ENCODE measurements around the gene ZNF45.
"Not testable (repeated sequence)": the region's sequence is repeated elsewhere in the genome, so short reads cannot be mapped to it uniquely, and the experiment has no call there.

The ZNF45 gene

DNA sequence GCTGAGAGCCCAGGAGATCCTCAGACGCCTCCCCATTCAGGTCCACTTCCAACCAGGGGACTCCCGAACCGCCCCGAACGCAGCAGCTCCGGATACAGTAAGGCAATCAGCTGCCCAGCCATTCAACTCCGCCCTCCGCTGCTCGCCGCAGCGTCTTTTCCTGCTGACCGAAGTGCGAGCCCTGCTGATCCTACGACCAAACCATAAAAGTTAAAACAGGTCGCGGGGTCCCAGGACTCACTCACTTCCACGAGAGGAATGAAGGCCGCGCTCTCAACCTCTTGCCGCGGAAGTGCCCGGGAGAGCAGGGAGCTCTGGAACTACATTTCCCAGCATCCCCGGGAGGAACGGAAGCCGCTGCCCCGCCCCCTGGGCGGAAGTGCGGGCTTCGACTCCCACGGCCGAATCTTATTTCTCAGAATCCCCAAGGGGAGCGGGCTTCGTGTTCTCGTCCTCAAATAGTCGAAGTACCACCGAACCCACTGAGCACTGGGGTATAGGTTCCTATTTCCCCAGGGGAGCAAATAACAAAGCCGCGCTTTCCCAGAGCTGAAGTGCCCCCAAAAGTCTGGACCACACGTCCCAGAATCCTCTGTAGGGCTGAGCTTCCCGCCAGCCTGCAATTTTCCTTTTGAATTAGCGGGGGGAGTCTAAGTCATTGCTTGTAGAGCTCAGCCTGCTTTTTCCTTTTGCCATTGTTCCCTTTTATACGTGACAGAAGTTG is at the start of gene ZNF45:
TSS of gene ZNF45 (minus strand) at position 298 of the 724 bp plus-strand sequence. CDS start 13,097 bp downstream, outside the sequence.
- peak; percentile 61 to 72 for DNase-seq (ENCODE audit: low read depth in 2 of 2, low spot score in 1 of 2)

DNA sequence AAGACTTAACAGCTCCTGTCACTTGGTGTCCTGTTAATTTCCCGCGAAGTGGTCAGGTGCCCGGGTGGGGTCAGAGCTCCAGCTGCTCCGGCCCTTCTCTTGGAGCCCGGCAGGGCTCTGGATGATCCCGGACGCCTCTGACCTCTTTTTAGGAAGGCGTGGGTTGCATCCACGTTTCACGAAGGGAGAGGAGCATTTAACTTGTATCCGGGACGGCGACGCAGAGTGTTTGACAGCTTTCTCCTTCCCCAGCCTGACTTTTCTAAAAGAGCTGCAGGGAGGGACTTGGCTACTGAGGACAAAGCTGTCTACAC is 49.6 kb upstream of the ZNF45 start:
- DNase-seq (ENCODE audit: low read depth in 2 of 2, low spot score in 1 of 2), result no peak

DNA sequence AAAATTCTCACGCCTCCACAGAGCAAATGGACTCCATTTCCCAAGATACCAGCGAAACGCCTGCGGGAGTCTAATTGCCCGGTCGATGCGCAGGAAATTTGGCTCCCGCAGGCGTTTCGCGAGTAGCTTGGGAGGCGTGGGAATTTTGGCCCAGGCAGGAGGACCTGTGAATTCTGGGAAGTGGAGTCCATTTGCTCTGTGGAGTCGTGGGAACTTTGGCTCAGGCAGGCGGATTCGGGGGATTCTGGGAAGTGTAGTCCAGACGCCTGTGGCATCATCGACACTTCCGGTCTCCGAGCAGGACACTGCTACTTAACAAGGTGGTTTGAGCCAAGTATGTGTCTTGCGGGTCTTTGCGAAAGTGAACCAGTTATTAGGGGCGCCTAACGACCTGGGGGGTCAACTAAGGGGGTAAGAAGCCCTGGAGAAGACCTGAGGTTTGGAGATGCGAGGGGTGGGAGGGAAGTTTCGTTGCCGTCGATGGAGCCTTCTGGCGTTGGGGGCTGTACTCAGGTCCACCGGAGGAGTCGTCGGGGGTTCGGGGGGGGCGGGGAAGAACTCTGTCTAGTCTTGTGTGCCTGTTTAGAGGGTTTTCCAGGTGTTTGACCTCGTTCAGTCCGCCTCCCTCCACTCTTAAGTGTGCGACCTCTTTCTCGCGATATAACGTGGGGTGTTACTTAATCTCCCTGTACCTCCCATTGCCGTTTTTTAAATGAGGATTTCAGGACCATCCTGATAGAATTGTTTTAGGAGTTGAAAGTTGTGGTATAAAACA is 49.0 kb upstream of the ZNF45 start, which contains the start of gene ZNF155:
TSS of gene ZNF155 (plus strand) at position 277 of the 775 bp plus-strand sequence. CDS start 4,356 bp downstream, outside the sequence.
- peak; percentile 33 to 36 for DNase-seq (ENCODE audit: low read depth in 2 of 2, low spot score in 1 of 2)

DNA sequence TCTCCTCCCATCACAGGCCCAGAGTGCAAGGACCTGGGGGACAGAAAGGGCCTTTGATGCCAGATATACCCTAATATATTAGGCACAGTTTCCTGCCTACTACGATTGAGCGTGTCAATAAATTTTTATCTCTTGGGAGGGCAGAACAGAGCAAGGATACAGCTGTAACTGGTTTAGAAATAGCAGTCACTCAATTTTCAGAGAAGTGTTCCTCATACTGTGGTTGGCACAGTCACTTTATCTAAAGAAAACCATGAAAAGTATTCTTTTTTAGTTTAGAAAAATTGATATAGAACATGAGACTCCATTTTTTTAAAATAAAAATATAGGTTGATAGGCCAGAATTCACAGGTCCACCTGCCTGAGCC is 48.4 kb upstream of the ZNF45 start:
- DNase-seq (ENCODE audit: low read depth in 2 of 2, low spot score in 1 of 2), result no peak

DNA sequence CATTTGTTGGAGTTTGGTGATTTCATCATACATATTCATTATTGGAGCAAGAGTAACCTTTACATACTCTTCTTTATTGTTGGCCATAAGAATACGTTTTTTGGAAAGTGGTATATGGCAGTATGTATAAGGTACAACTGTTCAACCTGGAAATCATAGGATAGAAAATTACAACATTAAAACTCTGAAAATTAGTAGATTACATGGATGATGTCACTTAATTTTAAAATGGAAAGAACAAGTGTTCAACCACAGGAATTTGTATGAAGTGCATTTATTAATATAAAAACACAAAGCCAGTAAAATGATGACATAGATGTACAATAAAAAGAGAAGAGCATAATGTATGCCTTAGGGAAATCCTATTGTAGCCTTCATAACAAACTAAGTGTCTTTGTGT is 41.6 kb upstream of the ZNF45 start:
- no peak for DNase-seq (ENCODE audit: low read depth in 2 of 2, low spot score in 1 of 2)

DNA sequence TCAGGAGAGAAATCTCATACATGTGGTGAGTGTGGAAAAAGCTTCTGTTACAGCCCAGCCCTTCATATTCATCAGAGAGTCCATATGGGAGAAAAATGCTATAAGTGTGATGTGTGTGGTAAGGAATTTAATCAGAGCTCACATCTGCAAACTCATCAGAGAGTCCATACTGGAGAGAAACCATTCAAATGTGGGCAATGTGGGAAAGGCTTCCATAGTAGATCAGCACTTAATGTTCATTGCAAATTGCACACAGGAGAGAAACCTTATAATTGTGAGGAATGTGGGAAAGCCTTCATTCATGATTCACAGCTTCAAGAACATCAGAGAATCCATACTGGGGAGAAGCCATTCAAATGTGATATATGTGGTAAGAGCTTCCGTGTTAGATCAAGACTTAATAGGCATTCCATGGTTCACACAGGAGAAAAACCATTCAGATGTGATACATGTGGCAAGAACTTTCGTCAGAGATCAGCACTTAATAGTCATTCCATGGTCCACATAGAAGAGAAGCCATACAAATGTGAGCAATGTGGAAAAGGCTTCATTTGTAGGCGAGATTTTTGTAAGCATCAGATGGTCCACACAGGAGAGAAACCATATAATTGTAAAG is 31.1 kb upstream of the ZNF45 start:
- no peak for DNase-seq (ENCODE audit: low read depth in 2 of 2, low spot score in 1 of 2)

DNA sequence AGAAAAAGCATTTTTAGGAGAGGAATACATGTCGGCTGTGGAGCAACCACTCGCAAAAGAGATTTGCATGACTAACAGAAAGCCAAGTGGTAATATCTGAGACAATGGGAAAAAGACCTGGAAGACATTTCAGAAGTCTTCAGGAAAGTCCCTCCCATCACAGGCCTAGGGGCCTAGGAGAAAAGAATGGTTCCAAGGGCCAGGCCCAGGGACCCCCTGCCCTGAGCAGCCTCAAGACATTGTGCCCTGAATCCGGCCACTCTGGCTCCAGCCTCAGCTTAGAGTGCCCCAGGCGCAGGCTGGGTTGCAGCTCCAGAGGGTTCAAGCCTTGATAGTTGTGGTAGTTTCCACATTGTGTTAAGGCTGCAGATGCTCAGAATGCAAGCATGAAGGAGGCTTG is 25.3 kb upstream of the ZNF45 start:
- DNase-seq (ENCODE audit: low read depth in 2 of 2, low spot score in 1 of 2), result no peak

DNA sequence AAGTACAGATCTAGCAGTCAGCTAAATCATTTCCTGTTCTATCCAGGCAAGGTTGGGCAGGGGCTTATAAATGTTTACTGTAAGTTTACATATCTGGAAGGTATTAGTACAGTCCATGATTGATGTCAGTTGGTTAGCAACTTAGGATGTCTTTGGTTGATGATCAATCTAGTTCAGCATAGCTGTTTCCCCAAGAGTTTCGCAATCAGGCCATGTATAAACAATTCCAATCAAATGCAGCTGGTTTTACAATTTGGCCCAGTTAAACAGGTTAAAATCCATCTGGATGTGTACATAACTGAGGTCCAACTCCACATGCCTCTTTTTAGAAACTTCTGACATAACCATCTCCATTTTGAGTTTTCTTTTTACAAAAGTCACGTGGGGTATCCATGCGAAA is 22.8 kb upstream of the ZNF45 start:
- DNase-seq (ENCODE audit: low read depth in 2 of 2, low spot score in 1 of 2), result no peak

DNA sequence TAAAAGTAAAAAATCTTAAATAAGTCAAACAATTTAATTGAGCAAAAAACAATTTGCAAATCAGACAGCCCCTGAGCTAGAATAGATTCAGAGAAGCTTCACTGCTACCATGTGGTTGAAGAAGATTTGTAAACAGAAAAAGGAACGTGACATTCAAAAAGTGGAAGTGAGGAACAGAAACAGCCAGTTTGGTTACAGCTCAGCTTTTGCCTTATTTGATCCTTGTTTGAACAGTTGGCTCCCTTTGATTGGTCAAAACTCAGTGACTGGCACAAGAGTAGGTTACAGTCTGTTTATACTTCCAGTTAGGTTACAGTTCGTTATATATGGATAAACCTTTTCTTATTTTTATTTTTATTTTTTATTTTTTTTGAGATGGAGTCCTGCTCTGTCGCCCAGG is 21.7 kb upstream of the ZNF45 start:
- no peak for DNase-seq (ENCODE audit: low read depth in 2 of 2, low spot score in 1 of 2)

DNA sequence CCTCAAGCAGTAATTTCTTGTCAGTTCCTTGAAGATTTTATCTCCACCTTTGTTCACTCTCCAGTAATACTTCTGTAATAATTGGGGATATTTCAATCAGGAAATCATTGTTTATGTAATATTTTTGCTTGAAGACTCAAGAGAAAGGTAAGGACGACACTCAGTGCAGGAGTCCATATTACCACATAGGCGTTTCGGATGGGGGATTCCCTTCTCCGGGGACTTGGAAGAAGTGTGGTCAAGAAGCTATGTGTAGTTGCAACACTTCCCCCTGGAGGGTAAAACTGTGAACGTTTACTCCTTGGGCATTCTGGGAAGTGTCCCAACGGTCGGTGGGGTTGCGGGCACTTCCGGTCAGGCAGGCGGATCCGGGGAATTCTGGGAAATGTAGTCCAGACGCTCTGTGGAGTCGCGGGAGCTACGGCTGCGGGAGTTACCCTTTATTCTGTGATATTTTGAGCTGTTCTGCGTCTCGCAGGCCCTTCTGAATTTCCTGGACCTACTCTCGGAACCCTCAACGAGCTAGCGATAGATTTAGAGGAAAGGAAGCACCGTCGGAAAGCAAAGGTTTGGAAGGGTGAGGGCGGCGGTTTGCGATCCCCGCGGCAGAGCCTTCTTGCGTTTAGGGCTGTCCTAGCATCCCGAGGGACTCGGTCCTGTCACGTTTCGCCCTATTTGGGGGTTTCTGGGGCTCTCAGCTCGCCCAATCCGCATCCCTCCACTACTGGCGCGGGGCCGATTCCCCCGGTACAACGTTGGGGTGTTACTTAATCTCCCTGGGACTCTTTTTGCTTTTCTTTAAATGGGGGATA is 16.0 kb upstream of the ZNF45 start, which contains the start of gene ZNF221:
TSS of gene ZNF221 (plus strand) at position 395 of the 812 bp plus-strand sequence. CDS start 11,499 bp downstream, outside the sequence.
- DNase-seq (ENCODE audit: low read depth in 2 of 2, low spot score in 1 of 2), result peak; percentile 5 to 16

DNA sequence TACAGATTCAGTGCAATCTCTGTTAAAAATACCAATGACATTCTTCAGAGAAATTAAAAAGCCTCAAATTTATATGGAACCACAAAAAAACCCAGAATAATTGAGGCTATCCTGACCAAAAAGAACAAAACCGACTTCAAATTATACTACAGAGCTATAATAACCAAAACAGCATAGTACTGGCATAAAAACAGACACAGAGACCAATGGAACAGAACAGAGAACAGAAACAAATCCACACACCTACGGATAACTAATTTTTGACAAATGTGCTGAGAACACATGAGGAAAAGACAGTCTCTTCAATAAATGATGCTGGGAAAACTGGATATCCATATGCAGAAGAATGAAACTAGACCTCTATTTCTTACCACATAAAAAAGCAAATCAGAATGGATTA is 14.7 kb upstream of the ZNF45 start:
- not testable (repeated sequence) for DNase-seq (ENCODE audit: low read depth in 2 of 2, low spot score in 1 of 2)

DNA sequence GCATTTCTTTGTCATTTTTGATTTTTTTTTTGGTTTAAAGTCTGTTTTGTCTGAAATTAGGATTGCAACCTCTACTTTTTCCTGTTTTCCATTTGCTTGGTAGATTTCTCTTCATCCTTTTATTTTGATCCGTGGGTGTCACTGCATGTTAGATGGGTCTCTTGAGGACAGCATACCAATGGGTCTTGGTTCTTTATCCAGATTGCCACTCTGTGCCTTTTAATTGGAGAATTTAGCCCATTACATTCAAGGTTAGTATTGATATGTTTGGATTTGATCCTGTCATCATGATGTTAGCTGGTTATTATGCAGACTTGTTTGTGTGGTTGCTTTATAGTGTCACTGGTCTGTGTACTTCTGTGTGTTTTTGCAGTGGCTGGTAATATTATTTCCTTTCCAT is 12.3 kb upstream of the ZNF45 start:
- DNase-seq (ENCODE audit: low read depth in 2 of 2, low spot score in 1 of 2), result not testable (repeated sequence)

DNA sequence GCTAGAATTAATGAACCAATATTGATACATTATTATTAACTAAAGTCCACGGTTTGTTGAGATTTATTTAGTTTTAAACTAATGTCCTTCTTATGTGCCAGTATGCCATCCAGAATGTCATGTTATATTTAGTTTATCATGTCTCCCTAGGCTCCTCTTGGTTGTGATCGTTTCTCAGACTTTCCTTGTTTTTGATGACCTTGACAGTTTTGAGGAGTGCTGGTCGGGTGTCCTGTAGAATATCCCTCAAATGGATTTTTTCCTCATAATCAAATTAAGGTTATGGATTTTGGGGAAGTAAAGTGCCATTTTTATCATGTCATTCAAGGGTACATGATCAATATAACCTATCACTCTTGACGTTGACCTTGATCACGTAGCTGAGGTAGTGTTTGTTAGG is 6.1 kb upstream of the ZNF45 start:
- DNase-seq (ENCODE audit: low read depth in 2 of 2, low spot score in 1 of 2), result no peak

DNA sequence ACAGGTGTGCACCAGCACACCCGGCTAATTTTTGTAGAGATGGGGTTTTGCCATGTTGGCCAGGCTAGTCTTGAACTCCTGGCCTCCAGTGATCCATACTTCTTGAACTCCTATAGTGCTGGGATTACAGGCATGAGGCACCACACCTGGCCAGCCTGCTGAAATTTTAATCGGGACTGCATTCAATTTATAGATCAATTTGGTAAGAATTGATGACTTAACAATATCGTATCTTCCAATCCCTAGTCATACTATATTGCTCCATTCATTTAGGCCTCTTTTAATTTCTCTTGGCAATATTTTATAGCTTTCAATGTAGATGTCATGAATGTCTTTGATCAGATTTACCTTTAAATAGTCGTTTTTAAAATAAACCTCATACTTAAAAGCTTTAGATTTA is 5.6 kb upstream of the ZNF45 start:
- DNase-seq (ENCODE audit: low read depth in 2 of 2, low spot score in 1 of 2), result no peak

DNA sequence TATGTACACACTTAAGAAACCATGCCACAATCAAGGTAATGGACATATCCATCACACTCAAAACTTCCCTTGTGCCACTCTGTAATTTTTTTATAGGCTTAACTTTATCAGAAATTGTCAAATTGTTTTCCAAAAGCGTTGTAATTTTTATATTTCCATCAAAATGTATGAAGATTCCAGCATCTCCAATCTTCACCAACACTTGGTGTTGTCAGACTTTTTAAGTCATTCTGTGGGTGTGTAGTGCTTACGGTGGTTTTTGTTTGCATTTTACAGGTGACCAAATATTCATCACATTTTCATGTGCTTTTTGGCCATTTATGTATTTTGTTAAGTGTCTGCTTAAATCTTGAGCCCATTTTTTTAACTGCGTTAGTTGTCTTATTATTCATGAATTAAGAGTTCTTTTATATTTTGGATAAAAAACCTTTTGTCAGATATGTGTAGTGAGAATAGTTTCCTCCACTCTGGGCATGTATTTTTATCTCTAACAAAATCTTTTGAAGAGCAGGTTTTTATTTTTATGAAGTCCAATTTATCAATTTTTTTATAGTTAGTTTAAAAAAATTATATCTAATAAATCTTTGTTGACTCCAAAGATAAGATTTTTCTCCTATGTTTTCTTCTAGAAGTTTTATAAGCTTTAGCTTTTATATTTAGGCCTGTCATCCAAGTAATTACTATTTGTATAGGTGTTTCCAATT is 4.6 kb upstream of the ZNF45 start:
- DNase-seq (ENCODE audit: low read depth in 2 of 2, low spot score in 1 of 2), result no peak

DNA sequence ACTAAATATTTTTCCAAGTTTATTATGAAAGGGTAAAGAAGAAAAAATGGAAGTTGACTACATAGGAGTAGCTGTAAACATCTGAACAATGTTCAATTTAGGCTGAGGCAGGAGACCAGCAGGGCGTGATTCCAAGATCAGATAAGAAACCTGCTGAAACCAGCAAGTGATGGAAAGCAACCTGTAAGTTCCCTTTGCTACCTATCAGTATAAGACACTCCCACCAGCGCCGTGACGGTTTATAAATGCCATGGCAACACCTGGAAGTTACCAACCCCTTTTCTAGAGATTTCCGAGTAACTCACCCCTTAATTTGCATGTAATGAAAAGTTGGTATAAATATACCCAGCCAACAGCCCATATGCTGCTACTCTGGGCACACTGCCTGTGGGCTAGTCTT is 1.1 kb upstream of the ZNF45 start:
- no peak for DNase-seq (ENCODE audit: low read depth in 2 of 2, low spot score in 1 of 2)

DNA sequence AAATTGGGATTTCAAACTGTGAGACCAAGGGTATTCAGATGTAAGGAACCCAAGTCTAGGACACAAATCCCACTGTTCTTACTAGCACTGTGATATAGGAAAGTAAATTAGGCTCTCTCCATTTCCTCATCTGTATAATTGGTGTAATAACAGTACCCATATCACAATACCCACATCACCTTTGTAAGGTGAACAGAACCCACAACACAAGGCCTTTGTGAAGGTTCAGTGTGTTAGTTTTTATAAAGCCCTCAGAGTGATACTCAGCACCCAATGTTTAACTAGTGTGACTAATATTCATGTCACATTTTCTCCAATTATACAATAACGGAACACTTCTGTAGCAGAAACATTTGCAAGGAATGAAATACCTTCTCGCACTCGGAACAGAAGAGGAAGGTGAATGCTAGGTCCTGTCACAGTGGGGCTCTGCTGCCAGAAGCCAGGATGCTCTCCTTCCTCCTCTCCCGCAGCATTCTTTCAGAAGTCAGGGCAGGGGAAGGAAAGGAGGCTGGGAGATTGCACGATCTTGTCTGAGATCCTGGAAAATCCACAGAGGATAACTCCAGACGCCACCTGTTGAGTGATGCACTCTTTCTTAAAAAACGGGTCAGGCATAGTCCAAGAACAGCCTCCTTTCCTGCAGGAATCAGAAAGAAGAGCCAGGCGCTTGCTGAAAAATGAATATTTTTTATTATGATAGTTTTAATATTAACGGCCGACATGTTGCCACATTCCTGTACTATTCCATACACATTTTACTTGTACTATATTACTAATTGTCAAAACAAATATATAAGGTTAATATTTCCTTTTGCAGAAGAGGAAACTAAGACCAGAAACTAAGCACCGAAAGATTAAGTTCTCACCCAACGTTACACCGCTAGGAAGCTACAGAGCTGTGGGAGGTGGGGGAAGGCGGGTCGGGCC is 762 bp downstream of the ZNF45 start:
- DNase-seq (ENCODE audit: low read depth in 2 of 2, low spot score in 1 of 2), result no peak

DNA sequence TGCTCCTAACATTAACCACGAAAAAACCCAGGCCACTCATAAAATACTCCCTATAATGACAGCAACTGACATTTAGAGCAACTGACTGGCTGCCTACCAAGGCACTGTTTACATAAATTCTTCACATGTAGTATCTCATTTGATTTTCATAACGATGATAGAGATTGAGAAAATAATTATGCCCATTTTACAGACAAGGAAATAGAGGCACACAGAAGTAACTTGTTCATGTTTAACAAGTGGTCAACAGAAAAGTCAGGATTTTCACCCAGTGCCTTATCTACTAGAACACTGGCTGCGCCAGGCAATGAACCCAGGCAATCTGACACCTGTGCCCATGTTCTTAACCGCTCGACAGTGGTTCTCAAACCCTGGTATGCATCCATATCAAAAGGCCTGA is 6.3 kb downstream of the ZNF45 start:
- no peak for DNase-seq (ENCODE audit: low read depth in 2 of 2, low spot score in 1 of 2)

DNA sequence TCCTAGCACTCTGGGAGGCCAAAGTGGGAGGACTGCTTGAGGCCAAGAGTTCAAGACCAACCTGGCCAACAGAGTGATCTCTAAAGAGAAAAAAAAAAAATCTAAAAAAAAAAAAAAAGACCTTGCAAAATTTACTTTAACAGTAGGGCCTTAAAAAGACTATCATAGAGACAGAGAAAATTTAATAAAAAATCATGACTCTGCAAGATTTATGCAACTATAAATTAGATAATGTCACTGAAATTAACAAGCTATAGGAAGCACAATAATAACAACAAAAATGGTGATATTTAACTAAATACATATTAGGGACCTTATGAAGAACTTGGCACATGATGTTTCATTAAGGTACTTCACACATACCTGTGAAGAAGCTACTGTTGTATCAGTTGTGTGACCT is 11.2 kb downstream of the ZNF45 start:
- no peak for DNase-seq (ENCODE audit: low read depth in 2 of 2, low spot score in 1 of 2)

DNA sequence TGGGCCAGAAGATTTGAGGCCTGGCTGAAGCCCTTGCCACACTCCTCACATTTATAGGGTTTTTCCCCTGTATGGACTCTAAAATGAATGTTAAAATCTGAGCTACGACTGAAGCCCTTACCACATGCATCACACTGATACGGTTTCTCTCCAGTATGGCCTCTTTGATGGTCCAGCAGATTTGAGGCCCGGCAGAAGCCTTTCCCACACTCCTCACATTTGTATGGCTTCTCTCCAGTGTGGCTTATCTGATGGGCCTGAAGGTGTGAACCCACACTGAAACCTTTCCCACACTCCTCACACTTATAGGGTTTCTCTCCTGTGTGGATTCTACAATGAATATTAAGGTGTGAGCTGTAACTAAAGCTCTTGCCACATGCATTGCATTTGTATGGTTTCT is 21.0 kb downstream of the ZNF45 start:
- DNase-seq (ENCODE audit: low read depth in 2 of 2, low spot score in 1 of 2), result no peak
